Right lobe of liver (tissue), 6 donors: ENCODE results near the gene BMERB1. TPM values are rescaled to one million over a fixed set of nuclear protein-coding genes. Genes with fewer than 3 reads are reported as not detected.
"Not testable (repeated sequence)": the region's sequence is repeated elsewhere in the genome, so short reads cannot be mapped to it uniquely, and the experiment has no call there.

Source experiments
- ATAC-seq, 4 donors: fragments of 200-7000 bp; cut with Tn5 transposase; one replicate each; pipeline ENCODE4 v1.9.1; 2020; ENCODE audit warnings: mild to moderate bottlenecking in 4 of 4, moderate library complexity in 4 of 4
- DNase-seq, 3 donors: peaks; one replicate each; pipeline ENCODE4 v3.0.0-alpha.2; 2020
- H3K27ac ChIP-seq, 3 donors: fragments of 200-600 bp; one replicate each; pipeline ENCODE4 v1.8.0; 2022
- H3K27me3 ChIP-seq, 2 donors: fragments of 200-600 bp; one replicate each; pipeline ENCODE4 v1.8.0; 2022
- H3K36me3 ChIP-seq, 4 donors: fragments of 200-600 bp; sonication (generic) in 1 of 4; one replicate each; pipeline versions ENCODE4 v1.5.1 to v1.8.0; 2017 to 2022; ENCODE audit warnings: control low read depth in 1 of 4
- H3K4me1 ChIP-seq, 4 donors: fragments of 200-600 bp; sonication (generic) in 1 of 4; one replicate each; pipeline versions ENCODE4 v1.5.1 to v1.8.0; 2017 to 2022; ENCODE audit warnings: control low read depth in 1 of 4
- H3K4me3 ChIP-seq, 3 donors: fragments of 200-600 bp; one replicate each; pipeline ENCODE4 v1.8.0; 2022
- H3K9me3 ChIP-seq, 4 donors: fragments of 200-600 bp; sonication (generic) in 1 of 4; one replicate each; pipeline versions ENCODE4 v1.5.1 to v1.8.0; 2017 to 2022; ENCODE audit warnings: control low read depth in 1 of 4
- CTCF ChIP-seq, 4 donors: fragments of 200-600 bp in 3 of 4; fragments of 450-650 bp in 1 of 4; IDR thresholded peaks; one replicate each; pipeline versions ENCODE4 v1.5.1 to v1.8.0; 2016 to 2022; ENCODE audit warnings: antibody characterized with exemption in 4 of 4, mild to moderate bottlenecking in 2 of 4
- POLR2A ChIP-seq: fragments of 450-650 bp; IDR thresholded peaks from one replicate; pipeline ENCODE4 v1.6.1; 2017; ENCODE audit warnings: antibody characterized with exemption, mild to moderate bottlenecking
- WGBS: methylation state at CpG from one replicate; pipeline ENCODE4 v1.1.6; 2018; ENCODE audit warnings: low coverage, low lambda C conversion rate; ENCODE audit not compliant: insufficient coverage; ENCODE audit errors: missing lambda C conversion rate; 5-methylcytosine and 5-hydroxymethylcytosine counted together
- intact Hi-C, 2 donors: fragments of 100-400 bp; cut with DNase I; formaldehyde crosslinking; loops; one replicate each; pipeline versions ENCODE4 v1.11.2 to v1.14.1; 2022
- long read RNA-seq: library from polyadenylated mRNA; unstranded; transcript quantifications from one replicate; pipeline ENCODE4 v2.0.0, GENCODE V29; 2019
- total RNA-seq, 6 experiments: library from RNA; depleted of rRNA in 2 of 6; stranded (reverse); fragments of >200 nt in 2 of 6; fragmentation: NEBNext Ultra II Directional in 3 of 6; extraction: Animal tissue kit (Norgen Biotek cat#: 25700) in 3 of 6; gene quantifications; one replicate each; pipeline versions ENCODE4 v1.1.0 to v1.2.4, GENCODE V29; 2016 to 2023
- donor health status: DM: no; HTN: yes; CAD: no.
- donor health status: DM: no; HTN: no; CAD: no.
- donor health status: DM: no; HTN: no; CAD: no.
- donor health status: DM: no; HTN: yes; CAD: no.
- donor health status: DM: no; HTN: yes; CAD: no.

BMERB1 gene
- total RNA-seq = 10 to 100 TPM in 4 of 6 experiments, 1 to 10 TPM in 2; 7.0 to 24.0 (median 10.5) TPM
- long read RNA-seq, partial matches to known transcripts = 2 of 7 reads
- long read RNA-seq, other reads (novel, unspliced or antisense) = 1 of 7 reads

GRCh38 chr16:15434425-15435215 lies at the start of gene BMERB1:
BMERB1 (plus strand) TSS chr16:15434588; CDS start chr16:15434654, 66 bp downstream.
- Histone ChIP-seq H3K9me3 (no peaks in the 10 kb centered on the region), H3K4me3 (peak within 1 kb of the TSS; percentile 67 to 91 (median 83)), H3K27ac (peak within 1 kb of the TSS; percentile 28 to 79 (median 73)), H3K36me3 (no peaks in the 10 kb centered on the region), H3K4me1 (peaks cover 0 to 23% (median 9%) of the 10 kb centered on the region in 4 donors), H3K27me3 (no peaks in the 10 kb centered on the region)
- ATAC-seq (peak; percentile 75 to 84 (median 80)), DNase-seq (peak; percentile 68 to 78 (median 71))
- TF ChIP-seq POLR2A = no peak
- no peak for TF ChIP-seq CTCF (IDR thresholded peaks at IDR 0.05)
- intact Hi-C loops = no loop called here
- 0% methylated on average over 31 of the region's 63 CpGs for WGBS

GRCh38 chr16:15388060-15388459 lies 46.3 kb upstream of the BMERB1 start:
- ATAC-seq, intact Hi-C loops, H3K4me3 ChIP-seq: not testable (repeated sequence)

GRCh38 chr16:15389916-15390315 lies 44.5 kb upstream of the BMERB1 start:
- ATAC-seq, DNase-seq, H3K9me3 ChIP-seq, H3K4me3 ChIP-seq, H3K27me3 ChIP-seq, H3K36me3 ChIP-seq, H3K27ac ChIP-seq, H3K4me1 ChIP-seq, intact Hi-C loops: not testable (repeated sequence)
- 67% methylated on average over 5 of the region's 5 CpGs for WGBS

More at GRCh38 chr16:15388060-15388459, 46.3 kb upstream of the BMERB1 start:
- not testable (repeated sequence) for H3K27ac ChIP-seq, H3K4me1 ChIP-seq, H3K36me3 ChIP-seq, DNase-seq, H3K27me3 ChIP-seq, H3K9me3 ChIP-seq
- 82% methylated on average over 6 of the region's 6 CpGs for WGBS

GRCh38 chr16:15393025-15393424 lies 41.4 kb upstream of the BMERB1 start:
- H3K27me3 ChIP-seq, H3K4me3 ChIP-seq, H3K9me3 ChIP-seq, intact Hi-C loops, ATAC-seq, H3K27ac ChIP-seq, DNase-seq, H3K36me3 ChIP-seq: not testable (repeated sequence)
- H3K4me1 ChIP-seq = peaks cover 0 to 13% (median 0%) of the 10 kb centered on the region in 4 donors
- WGBS = 80% methylated on average over 5 of the region's 8 CpGs

- H3K36me3 ChIP-seq, intact Hi-C loops, H3K9me3 ChIP-seq, H3K27me3 ChIP-seq: not testable (repeated sequence)
- ATAC-seq (peak; percentile 67 to 92 (median 78)), DNase-seq (peak; percentile 69 to 86 (median 82))
- WGBS = 5% methylated on average over 15 of the region's 79 CpGs
- TF ChIP-seq POLR2A = peak; percentile 57
- peak within 1 kb of the TSS; percentile 53 to 67 (median 66) for H3K4me3 ChIP-seq
- H3K27ac ChIP-seq = peak within 1 kb of the TSS in 2 of 3 donors; percentile 49 to 84
- peaks cover 0 to 25% (median 4%) of the 10 kb centered on the region in 4 donors for H3K4me1 ChIP-seq
Observed at GRCh38 chr16:15395631-15396508, 38.5 kb upstream of the BMERB1 start, which contains the start of gene MPV17L. MPV17L (plus strand) TSS chr16:15395754; CDS start chr16:15395898, 144 bp downstream.

- Histone ChIP-seq H3K4me1 (peaks cover 0 to 25% (median 4%) of the 10 kb centered on the region in 4 donors), H3K4me3 (peak overlapping the region; percentile 53 to 67 (median 66)), H3K27ac (peak overlapping the region in 2 of 3 donors; percentile 49 to 84)
- H3K27me3 ChIP-seq, DNase-seq, H3K9me3 ChIP-seq, H3K36me3 ChIP-seq, intact Hi-C loops: not testable (repeated sequence)
- ATAC-seq = peak; percentile 2 to 20 (median 8)
- WGBS = no CpG with 5 or more reads among the region's 8 CpGs
Observed at GRCh38 chr16:15396509-15396829, 37.9 kb upstream of the BMERB1 start.
